Measurements from ENCODE around the gene CRYBG2.

Gene CRYBG2

GRCh38 chr1:26368486-26368885, 14.6 kb upstream of the CRYBG2 start:
- H3K27ac ChIP-seq = no peak overlapping the region
- H3K4me3 ChIP-seq (ENCODE audit: low read depth, low read length) = no peak overlapping the region
- no peak overlapping the region for H2AFZ ChIP-seq
- no peaks in the 10 kb centered on the region for H3K36me3 ChIP-seq (ENCODE audit: control insufficient read depth, insufficient read depth, low read length)
- H3K4me2 ChIP-seq (ENCODE audit: low read length) = no peak overlapping the region
- H3K79me2 ChIP-seq = no peaks in the 10 kb centered on the region
- H3K9ac ChIP-seq = no peak overlapping the region
- H3K4me1 ChIP-seq = no peaks in the 10 kb centered on the region
- no peaks in the 10 kb centered on the region for H3K9me3 ChIP-seq (ENCODE audit: control insufficient read depth, low read length)
- H3K27me3 ChIP-seq (ENCODE audit: control insufficient read depth, insufficient read depth, low read length) = no peaks in the 10 kb centered on the region
- no peak for TF ChIP-seq CTCF (IDR thresholded peaks at IDR 0.05)

- no peak for TF ChIP-seq CTCF (IDR thresholded peaks at IDR 0.05)
- no peak overlapping the region for H3K9ac ChIP-seq
- no peak overlapping the region for H3K27ac ChIP-seq
- H3K4me3 ChIP-seq (ENCODE audit: low read depth, low read length) = no peak overlapping the region
- H3K27me3 ChIP-seq (ENCODE audit: control insufficient read depth, insufficient read depth, low read length) = no peaks in the 10 kb centered on the region
- no peaks in the 10 kb centered on the region for H3K9me3 ChIP-seq (ENCODE audit: control insufficient read depth, low read length)
- H2AFZ ChIP-seq = no peak overlapping the region
- no peaks in the 10 kb centered on the region for H3K4me1 ChIP-seq
- H3K36me3 ChIP-seq (ENCODE audit: control insufficient read depth, insufficient read depth, low read length) = no peaks in the 10 kb centered on the region
- H3K79me2 ChIP-seq = no peaks in the 10 kb centered on the region
- no peak overlapping the region for H3K4me2 ChIP-seq (ENCODE audit: low read length)
Measured at GRCh38 chr1:26368006-26368405, 14.1 kb upstream of the CRYBG2 start.

GRCh38 chr1:26367441-26367840, 13.5 kb upstream of the CRYBG2 start:
- Histone ChIP-seq H3K4me3 (ENCODE audit: low read depth, low read length) (no peak overlapping the region), H3K36me3 (ENCODE audit: control insufficient read depth, insufficient read depth, low read length) (no peaks in the 10 kb centered on the region), H3K9me3 (ENCODE audit: control insufficient read depth, low read length) (no peaks in the 10 kb centered on the region), H3K27ac (no peak overlapping the region), H3K27me3 (ENCODE audit: control insufficient read depth, insufficient read depth, low read length) (no peaks in the 10 kb centered on the region), H3K9ac (no peak overlapping the region), H3K79me2 (no peaks in the 10 kb centered on the region), H3K4me1 (no peaks in the 10 kb centered on the region), H3K4me2 (ENCODE audit: low read length) (no peak overlapping the region), H2AFZ (no peak overlapping the region)
- TF ChIP-seq CTCF (IDR thresholded peaks at IDR 0.05) = no peak

- no peak overlapping the region for H3K9ac ChIP-seq
- H3K27ac ChIP-seq = no peak overlapping the region
- H2AFZ ChIP-seq = no peak overlapping the region
- H3K9me3 ChIP-seq (ENCODE audit: control insufficient read depth, low read length) = no peaks in the 10 kb centered on the region
- H3K27me3 ChIP-seq (ENCODE audit: control insufficient read depth, insufficient read depth, low read length) = peaks cover 10% of the 10 kb centered on the region
- TF ChIP-seq CTCF (IDR thresholded peaks at IDR 0.05) = no peak
- no peaks in the 10 kb centered on the region for H3K4me1 ChIP-seq
- H3K36me3 ChIP-seq (ENCODE audit: control insufficient read depth, insufficient read depth, low read length) = no peaks in the 10 kb centered on the region
- no peaks in the 10 kb centered on the region for H3K79me2 ChIP-seq
- no peak overlapping the region for H3K4me3 ChIP-seq (ENCODE audit: low read depth, low read length)
- no peak overlapping the region for H3K4me2 ChIP-seq (ENCODE audit: low read length)
Measured at GRCh38 chr1:26364956-26365355, 11.0 kb upstream of the CRYBG2 start.

- Histone ChIP-seq H3K27me3 (ENCODE audit: control insufficient read depth, insufficient read depth, low read length) (peaks cover 10% of the 10 kb centered on the region), H3K27ac (no peak overlapping the region)
Measured at GRCh38 chr1:26363549-26364448, 9.9 kb upstream of the CRYBG2 start.

More at GRCh38 chr1:26363549-26364448, 9.9 kb upstream of the CRYBG2 start:
- Histone ChIP-seq H3K4me2 (ENCODE audit: low read length) (peak overlapping the region; percentile 12), H3K9me3 (ENCODE audit: control insufficient read depth, low read length) (no peaks in the 10 kb centered on the region), H3K4me3 (ENCODE audit: low read depth, low read length) (no peak overlapping the region), H3K4me1 (no peaks in the 10 kb centered on the region), H3K36me3 (ENCODE audit: control insufficient read depth, insufficient read depth, low read length) (no peaks in the 10 kb centered on the region), H3K9ac (no peak overlapping the region), H3K79me2 (no peaks in the 10 kb centered on the region), H2AFZ (no peak overlapping the region)
- TF ChIP-seq CTCF (IDR thresholded peaks at IDR 0.05) = peak; percentile 85

All from parathyroid adenoma (tissue), 2 donors.